HAP-1 (cell line): ENCODE measurements around the gene LIFR.
"Not testable (repeated sequence)": the region's sequence is repeated elsewhere in the genome, so short reads cannot be mapped to it uniquely, and the experiment has no call there.

Experiments
- DNase-seq, 2 experiments: peaks; one replicate each; pipeline ENCODE4 v3.0.0-alpha.2; 2016 to 2020; ENCODE audit warnings: low spot score in 2 of 2
- H3K27me3 ChIP-seq: fragments of 250-450 bp; sonication (Bioruptor Pico); 2 replicates; pipeline ENCODE4 v1.5.1; 2020; ENCODE audit warnings: low read depth, mild to moderate bottlenecking, moderate library complexity
- H3K36me3 ChIP-seq: fragments of 250-450 bp; sonication (Bioruptor Pico); replicated peaks from 2 replicates; pipeline ENCODE4 v1.5.1; 2020; ENCODE audit warnings: mild to moderate bottlenecking
- H3K4me1 ChIP-seq: fragments of 250-450 bp; sonication (Bioruptor Pico); 2 replicates; pipeline ENCODE4 v1.5.1; 2020; ENCODE audit warnings: mild to moderate bottlenecking
- H3K4me3 ChIP-seq: fragments of 250-450 bp; sonication (Bioruptor Pico); 2 replicates; pipeline ENCODE4 v1.5.1; 2020; ENCODE audit warnings: mild to moderate bottlenecking, moderate library complexity
- H3K9me3 ChIP-seq: fragments of 250-450 bp; sonication (Bioruptor Pico); 2 replicates; pipeline ENCODE4 v1.5.1; 2020; ENCODE audit warnings: mild to moderate bottlenecking, moderate library complexity
- in situ Hi-C: fragments of 300-500 bp; cut with MboI; formaldehyde crosslinking; loops from 3 replicates; pipeline ENCODE4 v1.14.3; 2020; ENCODE audit warnings: low sequenced_read_pairs, inconsistent platforms, mixed read lengths

The LIFR gene, protein sequence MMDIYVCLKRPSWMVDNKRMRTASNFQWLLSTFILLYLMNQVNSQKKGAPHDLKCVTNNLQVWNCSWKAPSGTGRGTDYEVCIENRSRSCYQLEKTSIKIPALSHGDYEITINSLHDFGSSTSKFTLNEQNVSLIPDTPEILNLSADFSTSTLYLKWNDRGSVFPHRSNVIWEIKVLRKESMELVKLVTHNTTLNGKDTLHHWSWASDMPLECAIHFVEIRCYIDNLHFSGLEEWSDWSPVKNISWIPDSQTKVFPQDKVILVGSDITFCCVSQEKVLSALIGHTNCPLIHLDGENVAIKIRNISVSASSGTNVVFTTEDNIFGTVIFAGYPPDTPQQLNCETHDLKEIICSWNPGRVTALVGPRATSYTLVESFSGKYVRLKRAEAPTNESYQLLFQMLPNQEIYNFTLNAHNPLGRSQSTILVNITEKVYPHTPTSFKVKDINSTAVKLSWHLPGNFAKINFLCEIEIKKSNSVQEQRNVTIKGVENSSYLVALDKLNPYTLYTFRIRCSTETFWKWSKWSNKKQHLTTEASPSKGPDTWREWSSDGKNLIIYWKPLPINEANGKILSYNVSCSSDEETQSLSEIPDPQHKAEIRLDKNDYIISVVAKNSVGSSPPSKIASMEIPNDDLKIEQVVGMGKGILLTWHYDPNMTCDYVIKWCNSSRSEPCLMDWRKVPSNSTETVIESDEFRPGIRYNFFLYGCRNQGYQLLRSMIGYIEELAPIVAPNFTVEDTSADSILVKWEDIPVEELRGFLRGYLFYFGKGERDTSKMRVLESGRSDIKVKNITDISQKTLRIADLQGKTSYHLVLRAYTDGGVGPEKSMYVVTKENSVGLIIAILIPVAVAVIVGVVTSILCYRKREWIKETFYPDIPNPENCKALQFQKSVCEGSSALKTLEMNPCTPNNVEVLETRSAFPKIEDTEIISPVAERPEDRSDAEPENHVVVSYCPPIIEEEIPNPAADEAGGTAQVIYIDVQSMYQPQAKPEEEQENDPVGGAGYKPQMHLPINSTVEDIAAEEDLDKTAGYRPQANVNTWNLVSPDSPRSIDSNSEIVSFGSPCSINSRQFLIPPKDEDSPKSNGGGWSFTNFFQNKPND

DNA sequence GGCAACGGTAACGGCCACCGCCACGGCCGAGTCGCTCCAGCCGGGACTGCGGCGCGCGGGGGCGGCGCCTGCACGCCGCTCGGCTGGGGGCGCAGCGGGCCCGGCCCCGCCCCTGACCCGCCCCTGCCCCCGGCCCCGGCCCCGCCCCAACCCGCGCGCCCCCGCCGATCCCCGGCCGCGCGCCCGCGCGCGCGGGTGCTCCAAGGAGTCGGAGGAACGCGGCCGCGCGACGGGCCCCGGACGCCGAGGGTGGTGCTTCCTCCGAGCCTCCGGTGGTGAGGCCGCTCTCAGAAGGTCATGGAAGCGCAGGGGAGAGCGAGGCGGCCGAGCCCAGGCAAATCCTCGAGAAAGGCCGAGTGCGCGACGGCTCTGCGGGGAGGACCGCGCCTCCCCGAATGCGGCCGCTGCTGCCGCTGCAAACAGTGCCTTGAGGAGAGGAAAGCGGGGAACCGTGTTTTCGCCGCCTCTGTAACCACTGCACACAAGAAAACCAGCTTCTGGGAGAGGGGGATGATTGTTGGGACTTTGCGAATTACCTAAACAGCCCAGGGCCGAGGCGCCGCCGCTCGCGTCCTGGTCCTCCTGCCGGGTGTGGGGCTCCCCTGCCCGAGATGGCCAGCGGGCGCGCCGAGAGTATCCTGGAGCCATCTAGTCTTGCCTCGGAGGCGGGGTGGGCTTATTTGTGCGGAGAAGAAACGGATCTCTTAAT lies at the start of gene LIFR:
LIFR (minus strand) TSS at position 48 of the 709 bp plus-strand sequence. CDS start 25,999 bp downstream, outside the sequence.
- peak within 1 kb of the TSS; percentile 67 for H3K4me3 ChIP-seq
- no peaks in the 10 kb centered on the region for H3K27me3 ChIP-seq
- in situ Hi-C loops: no loop called here

DNA sequence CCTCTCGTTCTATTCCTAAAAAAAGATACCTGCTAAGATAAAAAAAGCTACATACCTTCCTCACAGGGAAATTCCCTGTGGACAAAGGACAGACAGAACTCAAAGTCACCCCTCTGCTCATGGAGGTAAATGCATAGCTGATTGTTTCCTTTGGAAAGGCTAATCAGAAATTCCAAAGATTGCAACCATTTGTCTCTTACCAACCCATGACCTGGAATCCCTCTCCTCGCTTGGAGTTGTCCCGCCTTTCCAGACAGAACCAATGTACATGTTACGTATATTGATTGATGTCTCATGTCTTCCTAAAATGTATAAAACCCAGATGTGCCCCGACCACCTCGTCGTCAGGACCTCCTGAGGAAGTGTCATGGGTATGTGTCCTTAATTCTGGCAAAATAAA lies 49.2 kb upstream of the LIFR start:
- H3K4me1 ChIP-seq: no peaks in the 10 kb centered on the region
- no peak overlapping the region for H3K4me3 ChIP-seq
- no peaks in the 10 kb centered on the region; the same call in 1 of the 2 replicates for H3K27me3 ChIP-seq
- no peaks in the 10 kb centered on the region for H3K9me3 ChIP-seq
- in situ Hi-C loops: no loop called here
- no peak for DNase-seq
- H3K36me3 ChIP-seq: no peaks in the 10 kb centered on the region

More for the DNA sequence above, at the start of gene LIFR:
- DNase-seq: peak; percentile 75 to 87
- no peaks in the 10 kb centered on the region for H3K36me3 ChIP-seq
- no peaks in the 10 kb centered on the region for H3K9me3 ChIP-seq
- peaks cover 14% of the 10 kb centered on the region for H3K4me1 ChIP-seq

DNA sequence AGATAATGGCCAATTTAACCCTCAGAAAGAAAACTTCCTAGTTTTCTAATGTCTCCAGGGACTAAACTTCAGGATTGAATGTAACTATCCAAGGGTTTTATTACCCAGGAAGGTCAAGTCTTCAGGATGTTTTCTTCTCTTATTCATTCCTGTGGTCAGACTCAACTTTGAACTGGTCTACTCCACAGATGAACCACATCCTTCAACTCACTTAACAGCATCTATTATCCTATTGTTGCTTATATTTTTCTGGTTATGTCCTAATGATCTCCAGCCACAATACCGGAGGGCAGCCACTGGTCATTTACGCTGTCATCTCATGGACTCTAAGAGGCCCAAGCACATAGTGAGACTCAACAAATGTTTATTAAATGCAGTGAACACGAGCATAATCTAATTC lies 47.2 kb upstream of the LIFR start:
- H3K4me3 ChIP-seq: no peak overlapping the region
- no peaks in the 10 kb centered on the region for H3K9me3 ChIP-seq
- in situ Hi-C loops: no loop called here
- no peaks in the 10 kb centered on the region for H3K4me1 ChIP-seq
- no peaks in the 10 kb centered on the region; the same call in 1 of the 2 replicates for H3K27me3 ChIP-seq
- no peak for DNase-seq
- H3K36me3 ChIP-seq: no peaks in the 10 kb centered on the region

DNA sequence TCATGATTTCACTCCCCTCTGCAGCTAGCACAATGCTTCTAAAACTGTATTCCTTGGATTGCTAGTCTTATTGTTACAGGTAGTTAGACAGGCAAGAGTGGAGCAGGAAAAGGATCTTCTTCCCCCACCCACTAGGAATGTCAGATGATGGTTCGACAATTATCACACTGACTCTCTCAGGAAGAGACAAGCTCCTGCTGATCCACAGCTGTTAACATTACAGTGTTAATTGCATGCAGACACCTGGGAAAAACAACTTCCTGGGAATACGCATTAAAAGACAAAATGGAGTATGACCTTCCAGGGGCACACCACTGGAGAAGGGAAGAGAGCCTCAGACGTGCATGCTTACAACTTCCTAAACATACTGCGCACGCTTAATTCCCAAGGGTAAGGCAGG lies 46.2 kb upstream of the LIFR start:
- H3K4me3 ChIP-seq: no peak overlapping the region
- H3K27me3 ChIP-seq: no peaks in the 10 kb centered on the region; the same call in 1 of the 2 replicates
- DNase-seq: no peak
- in situ Hi-C loops: no loop called here
- H3K36me3 ChIP-seq: no peaks in the 10 kb centered on the region
- no peaks in the 10 kb centered on the region for H3K9me3 ChIP-seq
- H3K4me1 ChIP-seq: no peaks in the 10 kb centered on the region

DNA sequence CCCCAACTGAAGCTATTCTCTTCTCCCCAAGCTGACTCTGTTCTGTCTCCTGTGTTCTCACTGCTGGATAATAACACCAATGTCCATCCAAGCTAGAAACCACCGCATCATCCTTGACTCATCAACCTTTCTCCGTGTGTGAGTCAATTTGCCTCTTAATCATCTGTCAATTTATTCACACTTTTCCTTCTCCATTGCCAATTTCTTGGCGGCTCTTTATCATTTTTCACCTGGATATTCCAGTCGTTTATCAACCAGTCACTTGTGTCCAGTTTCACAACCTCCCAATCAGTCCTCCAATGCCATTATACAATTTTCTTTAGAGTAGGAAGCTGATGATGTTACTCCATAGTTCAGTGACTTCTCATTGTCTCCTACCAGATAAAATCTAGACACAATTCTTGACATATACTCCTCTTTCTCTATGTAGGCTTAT lies 45.4 kb upstream of the LIFR start:
- Histone ChIP-seq H3K4me1 (no peaks in the 10 kb centered on the region), H3K27me3 (no peaks in the 10 kb centered on the region; the same call in 1 of the 2 replicates), H3K36me3 (no peaks in the 10 kb centered on the region), H3K4me3 (no peak overlapping the region), H3K9me3 (no peaks in the 10 kb centered on the region)
- DNase-seq: no peak
- in situ Hi-C loops: no loop called here

DNA sequence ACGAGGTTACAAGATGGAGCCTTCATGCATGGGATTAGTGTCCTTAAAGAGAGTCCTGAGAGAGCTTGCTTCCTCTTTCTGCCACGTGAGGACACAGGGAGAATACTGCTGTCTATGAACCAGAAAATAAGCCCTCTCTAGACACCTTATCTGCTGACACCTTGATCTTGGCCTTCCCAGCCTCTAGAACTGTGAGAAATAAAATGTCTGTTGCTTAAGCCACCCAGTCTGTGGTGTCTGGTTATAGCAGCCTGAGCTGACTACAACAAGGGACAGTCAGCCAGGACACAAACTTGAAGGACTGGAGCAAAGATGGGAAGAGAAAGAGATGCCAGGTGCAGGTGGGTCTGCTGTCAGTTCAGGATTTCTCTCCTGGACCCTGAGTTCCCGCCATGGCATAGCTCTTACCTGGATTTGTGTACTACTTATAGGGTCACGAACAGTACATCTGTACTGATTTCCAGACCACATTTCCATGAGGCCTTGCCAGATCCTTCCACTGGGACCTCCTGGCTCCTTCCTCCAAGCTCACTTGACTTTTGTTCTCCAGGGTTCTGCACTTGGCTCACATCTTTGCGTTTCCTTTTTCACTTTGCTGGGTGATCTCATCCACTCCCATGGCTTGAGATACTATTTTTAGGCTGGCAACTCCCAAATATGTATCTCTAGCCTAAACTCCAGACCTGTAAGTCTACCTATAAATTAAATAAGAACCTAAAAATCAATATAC lies 44.9 kb upstream of the LIFR start:
- in situ Hi-C loops: no loop called here
- H3K27me3 ChIP-seq: no peaks in the 10 kb centered on the region; the same call in 1 of the 2 replicates
- DNase-seq: no peak
- H3K9me3 ChIP-seq: no peaks in the 10 kb centered on the region
- no peaks in the 10 kb centered on the region for H3K4me1 ChIP-seq
- no peak overlapping the region for H3K4me3 ChIP-seq
- H3K36me3 ChIP-seq: no peaks in the 10 kb centered on the region

DNA sequence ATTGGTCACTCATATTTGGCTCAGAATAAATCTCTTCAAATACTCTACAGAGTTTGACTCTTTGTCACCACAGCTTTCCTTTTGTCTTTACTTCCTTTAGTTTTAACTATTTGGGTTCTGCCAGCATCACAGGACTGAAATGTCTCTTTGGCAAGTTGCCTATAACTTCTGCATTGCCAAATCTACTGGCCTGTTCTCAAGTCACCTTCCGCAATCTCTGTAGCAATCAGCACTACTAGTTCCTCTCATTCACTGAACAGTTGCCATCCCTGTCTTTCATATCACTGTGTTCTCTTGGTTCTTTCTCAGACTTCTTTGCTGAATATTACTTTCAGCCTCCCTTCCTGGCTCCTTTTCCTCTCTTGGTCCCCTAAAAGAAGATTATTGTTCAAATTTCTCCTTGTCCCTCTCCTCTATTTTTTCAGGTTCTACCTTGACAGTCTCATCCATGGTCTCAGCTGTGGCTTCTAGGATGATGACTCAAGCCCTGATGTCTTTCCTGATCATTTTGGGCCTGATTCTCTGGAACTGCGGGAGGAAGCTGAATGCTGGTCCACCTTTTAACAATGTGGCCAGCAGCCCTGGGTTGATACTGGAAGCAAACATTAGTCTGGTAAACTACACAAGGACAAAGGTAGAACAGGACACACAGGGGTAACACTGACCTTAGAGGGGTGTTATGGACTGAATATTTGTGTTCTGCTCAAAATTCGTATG lies 44.0 kb upstream of the LIFR start:
- DNase-seq: no peak
- Histone ChIP-seq H3K4me1 (no peaks in the 10 kb centered on the region), H3K36me3 (no peaks in the 10 kb centered on the region), H3K9me3 (no peaks in the 10 kb centered on the region), H3K27me3 (no peaks in the 10 kb centered on the region; the same call in 1 of the 2 replicates), H3K4me3 (no peak overlapping the region)
- in situ Hi-C loops: no loop called here

DNA sequence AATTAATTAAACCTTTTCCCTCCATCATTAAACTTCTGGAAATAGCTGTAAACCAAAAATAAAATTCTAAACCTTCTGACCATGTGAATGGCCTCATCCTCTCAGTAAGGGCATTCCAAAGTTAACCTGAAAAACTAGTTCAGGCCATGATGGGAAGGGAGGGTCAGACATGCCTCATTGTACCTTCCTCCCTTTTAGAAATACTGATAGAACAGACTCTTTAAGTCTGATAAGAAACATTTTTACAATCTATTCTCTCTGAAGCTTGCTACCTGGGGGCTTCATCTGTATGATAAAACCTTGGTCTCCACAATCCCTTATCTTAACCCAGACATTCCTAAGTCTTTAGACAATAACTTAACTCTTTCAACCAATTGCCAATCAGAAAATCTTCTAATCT lies 43.3 kb upstream of the LIFR start:
- DNase-seq, H3K4me1 ChIP-seq, H3K9me3 ChIP-seq, H3K4me3 ChIP-seq, H3K36me3 ChIP-seq, H3K27me3 ChIP-seq, in situ Hi-C loops: not testable (repeated sequence)

DNA sequence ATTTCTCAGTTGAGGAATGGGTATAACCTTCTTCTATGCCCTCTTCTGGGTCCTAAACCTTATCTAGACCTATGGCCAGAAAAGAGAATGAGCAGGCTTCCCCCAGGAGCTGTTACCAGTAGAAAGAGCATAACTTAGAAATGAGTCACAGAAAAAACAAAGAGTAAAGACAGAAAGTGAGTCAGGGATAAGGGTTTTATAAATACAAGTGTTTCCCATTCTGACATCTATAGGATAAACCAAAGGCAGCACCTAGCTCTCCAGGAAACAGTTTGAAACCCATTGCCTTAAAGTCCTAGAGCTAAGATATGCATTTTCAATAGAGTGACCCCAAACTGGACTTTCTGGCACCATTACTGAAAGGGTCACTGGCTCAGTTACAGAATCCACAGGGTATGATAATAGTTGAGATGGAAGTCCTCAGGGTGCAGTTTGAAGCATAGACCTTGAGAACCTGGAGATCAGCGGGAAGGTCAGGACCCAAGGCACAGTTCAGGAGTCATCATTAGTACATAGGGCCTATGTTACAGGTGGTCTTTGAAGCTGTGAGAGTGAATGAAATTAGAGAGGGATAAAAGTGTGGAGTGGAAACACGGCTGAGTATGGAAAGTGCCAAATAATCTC lies 42.7 kb upstream of the LIFR start:
- no peaks in the 10 kb centered on the region; the same call in 1 of the 2 replicates for H3K27me3 ChIP-seq
- H3K9me3 ChIP-seq: no peaks in the 10 kb centered on the region
- no peak overlapping the region for H3K4me3 ChIP-seq
- no peaks in the 10 kb centered on the region for H3K36me3 ChIP-seq
- in situ Hi-C loops: no loop called here
- DNase-seq: no peak
- no peaks in the 10 kb centered on the region for H3K4me1 ChIP-seq

DNA sequence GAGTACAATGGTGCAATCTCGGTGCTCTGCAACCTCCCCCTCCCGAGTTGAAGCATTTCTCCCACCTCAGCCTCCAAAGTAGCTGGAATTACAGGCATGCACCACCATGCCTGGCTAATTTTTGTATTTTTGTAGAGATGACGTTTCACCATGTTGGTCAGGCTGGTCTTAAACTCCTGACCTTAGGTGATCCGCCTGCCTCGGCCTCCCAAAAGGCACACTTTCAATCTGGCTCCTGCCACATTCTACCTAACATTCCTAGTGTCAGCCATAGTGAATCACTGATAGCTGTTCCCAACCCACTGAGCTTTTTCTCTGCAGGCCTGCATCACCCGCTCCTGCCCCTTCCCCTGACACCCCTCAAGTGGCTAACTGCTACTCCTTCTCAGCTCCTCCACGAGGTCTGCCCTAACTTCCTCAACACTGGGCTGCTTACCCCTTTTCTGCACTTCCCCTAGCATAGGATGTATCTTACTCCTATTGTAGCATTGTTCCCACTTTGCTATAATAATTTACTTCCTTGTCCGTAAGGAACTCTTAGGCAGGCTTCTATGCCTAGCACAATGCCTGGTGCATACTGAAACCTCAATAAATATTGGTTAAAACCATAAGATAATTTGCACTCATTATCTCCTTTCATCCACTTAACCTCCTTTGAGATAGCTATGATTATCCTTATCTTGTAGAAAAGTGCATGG lies 42.0 kb upstream of the LIFR start:
- H3K9me3 ChIP-seq: no peaks in the 10 kb centered on the region
- H3K4me3 ChIP-seq: no peak overlapping the region
- DNase-seq: no peak
- in situ Hi-C loops: no loop called here
- H3K36me3 ChIP-seq: no peaks in the 10 kb centered on the region
- H3K4me1 ChIP-seq: no peaks in the 10 kb centered on the region
- H3K27me3 ChIP-seq: no peaks in the 10 kb centered on the region; the same call in 1 of the 2 replicates

DNA sequence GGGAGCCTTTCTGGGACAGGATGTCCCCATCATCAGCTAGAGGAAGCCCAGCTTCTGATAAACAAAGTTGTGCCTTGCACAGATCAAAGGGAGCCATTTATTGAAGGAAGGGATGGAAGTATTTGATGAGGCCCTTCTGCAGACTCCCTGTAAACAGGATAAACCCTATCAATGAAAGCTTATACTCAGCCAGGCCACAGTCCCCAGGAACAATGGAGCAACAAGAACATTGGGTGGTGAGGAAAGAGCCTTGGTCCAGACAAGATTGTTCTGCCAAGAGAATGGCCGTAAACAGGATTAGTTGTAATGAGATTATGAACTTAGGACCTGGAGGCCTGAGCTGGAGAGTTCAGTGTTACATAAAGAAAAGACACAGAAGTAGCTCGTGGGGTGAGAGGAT lies 40.5 kb upstream of the LIFR start:
- in situ Hi-C loops: no loop called here
- DNase-seq: no peak
- Histone ChIP-seq H3K4me1 (no peaks in the 10 kb centered on the region), H3K27me3 (no peaks in the 10 kb centered on the region), H3K4me3 (no peak overlapping the region), H3K36me3 (no peaks in the 10 kb centered on the region), H3K9me3 (no peaks in the 10 kb centered on the region)
